ENCODE results near the gene ZNF362.

ZNF362 gene

GRCh38 chr1:33312413-33312749 is 56.1 kb downstream of the ZNF362 start:
- DNase-seq, result no peak
- no CpG with 5 or more reads among the region's 5 CpGs for WGBS (ENCODE audit: extremely low coverage, insufficient coverage, low lambda C conversion rate)
- Histone ChIP-seq H3K23ac (ENCODE audit: low read length) (no peak overlapping the region), H4K5ac (ENCODE audit: low read length) (no peak overlapping the region), H3K4ac (ENCODE audit: low read depth, low read length) (no peak overlapping the region), H3K4me1 (ENCODE audit: control insufficient read depth, low read depth, low read length) (no peaks in the 10 kb centered on the region), H3K56ac (ENCODE audit: low read length) (no peak overlapping the region), H4K8ac (ENCODE audit: low read depth, low read length) (no peak overlapping the region), H3K4me2 (ENCODE audit: low read length) (no peak overlapping the region), H3K9ac (ENCODE audit: low read length) (no peak overlapping the region), H3K27me3 (ENCODE audit: insufficient read depth, low read length, poor library complexity) (no peaks in the 10 kb centered on the region), H3K36me3 (ENCODE audit: control insufficient read depth, insufficient read depth, low read length) (no peaks in the 10 kb centered on the region), H2AK5ac (ENCODE audit: low read length) (no peak overlapping the region), H2BK5ac (ENCODE audit: low read length) (no peak overlapping the region), H2BK15ac (replicated peaks; ENCODE audit: low read depth) (no peak overlapping the region), H2BK120ac (ENCODE audit: low read depth, low read length) (no peak overlapping the region), H3K79me1 (ENCODE audit: low read length) (no peaks in the 10 kb centered on the region), H3K4me3 (ENCODE audit: low read length) (no peak overlapping the region), H3K27ac (ENCODE audit: low read depth, low read length) (no peak overlapping the region), H3K79me2 (ENCODE audit: control insufficient read depth, insufficient read depth, low read length) (no peaks in the 10 kb centered on the region), H3K18ac (ENCODE audit: low read length) (no peak overlapping the region)

GRCh38 chr1:33314416-33314815 is 58.1 kb downstream of the ZNF362 start:
- H3K4ac ChIP-seq (ENCODE audit: low read depth, low read length), result no peak overlapping the region
- H4K5ac ChIP-seq (ENCODE audit: low read length), result no peak overlapping the region
- H3K36me3 ChIP-seq (ENCODE audit: control insufficient read depth, insufficient read depth, low read length), result no peaks in the 10 kb centered on the region
- no peaks in the 10 kb centered on the region for H3K27me3 ChIP-seq (ENCODE audit: insufficient read depth, low read length, poor library complexity)
- no peaks in the 10 kb centered on the region for H3K79me2 ChIP-seq (ENCODE audit: control insufficient read depth, insufficient read depth, low read length)
- no peak overlapping the region for H3K4me2 ChIP-seq (ENCODE audit: low read length)
- H2BK15ac ChIP-seq (replicated peaks; ENCODE audit: low read depth), result no peak overlapping the region
- H3K23ac ChIP-seq (ENCODE audit: low read length), result no peak overlapping the region
- no peak overlapping the region for H3K9ac ChIP-seq (ENCODE audit: low read length)
- H4K8ac ChIP-seq (ENCODE audit: low read depth, low read length), result no peak overlapping the region
- WGBS (ENCODE audit: extremely low coverage, insufficient coverage, low lambda C conversion rate), result no CpG with 5 or more reads among the region's 9 CpGs
- DNase-seq, result no peak
- H2AK5ac ChIP-seq (ENCODE audit: low read length), result no peak overlapping the region
- no peaks in the 10 kb centered on the region for H3K4me1 ChIP-seq (ENCODE audit: control insufficient read depth, low read depth, low read length)
- no peaks in the 10 kb centered on the region for H3K79me1 ChIP-seq (ENCODE audit: low read length)
- no peak overlapping the region for H2BK120ac ChIP-seq (ENCODE audit: low read depth, low read length)
- H3K27ac ChIP-seq (ENCODE audit: low read depth, low read length), result no peak overlapping the region
- no peak overlapping the region for H2BK5ac ChIP-seq (ENCODE audit: low read length)
- no peak overlapping the region for H3K18ac ChIP-seq (ENCODE audit: low read length)
- H3K4me3 ChIP-seq (ENCODE audit: low read length), result no peak overlapping the region
- H3K56ac ChIP-seq (ENCODE audit: low read length), result no peak overlapping the region

- Histone ChIP-seq H3K9ac (ENCODE audit: low read length) (no peak overlapping the region), H3K27ac (ENCODE audit: low read depth, low read length) (no peak overlapping the region), H3K36me3 (ENCODE audit: control insufficient read depth, insufficient read depth, low read length) (no peaks in the 10 kb centered on the region), H3K4ac (ENCODE audit: low read depth, low read length) (no peak overlapping the region), H4K8ac (ENCODE audit: low read depth, low read length) (no peak overlapping the region), H2AK5ac (ENCODE audit: low read length) (no peak overlapping the region), H3K23ac (ENCODE audit: low read length) (no peak overlapping the region), H2BK120ac (ENCODE audit: low read depth, low read length) (no peak overlapping the region), H3K4me3 (ENCODE audit: low read length) (no peak overlapping the region), H3K79me2 (ENCODE audit: control insufficient read depth, insufficient read depth, low read length) (no peaks in the 10 kb centered on the region), H4K5ac (ENCODE audit: low read length) (no peak overlapping the region), H3K56ac (ENCODE audit: low read length) (peak overlapping the region; percentile 7), H2BK5ac (ENCODE audit: low read length) (no peak overlapping the region), H3K18ac (ENCODE audit: low read length) (no peak overlapping the region), H3K4me1 (ENCODE audit: control insufficient read depth, low read depth, low read length) (no peaks in the 10 kb centered on the region), H2BK15ac (replicated peaks; ENCODE audit: low read depth) (no peak overlapping the region), H3K79me1 (ENCODE audit: low read length) (no peaks in the 10 kb centered on the region), H3K27me3 (ENCODE audit: insufficient read depth, low read length, poor library complexity) (no peaks in the 10 kb centered on the region), H3K4me2 (ENCODE audit: low read length) (no peak overlapping the region)
- no peak for DNase-seq
- WGBS (ENCODE audit: extremely low coverage, insufficient coverage, low lambda C conversion rate), result no CpG with 5 or more reads among the region's 2 CpGs
These were observed 60.3 kb downstream of the ZNF362 start for GRCh38 chr1:33316601-33317000.

- Histone ChIP-seq H3K4me3 (ENCODE audit: low read length) (no peak overlapping the region), H3K23ac (ENCODE audit: low read length) (no peak overlapping the region), H4K5ac (ENCODE audit: low read length) (no peak overlapping the region), H3K18ac (ENCODE audit: low read length) (no peak overlapping the region), H2BK15ac (replicated peaks; ENCODE audit: low read depth) (no peak overlapping the region), H2BK120ac (ENCODE audit: low read depth, low read length) (no peak overlapping the region), H3K27me3 (ENCODE audit: insufficient read depth, low read length, poor library complexity) (no peaks in the 10 kb centered on the region), H3K9ac (ENCODE audit: low read length) (no peak overlapping the region), H3K4me2 (ENCODE audit: low read length) (no peak overlapping the region), H3K27ac (ENCODE audit: low read depth, low read length) (no peak overlapping the region), H4K8ac (ENCODE audit: low read depth, low read length) (no peak overlapping the region), H2AK5ac (ENCODE audit: low read length) (no peak overlapping the region), H2BK5ac (ENCODE audit: low read length) (no peak overlapping the region), H3K4me1 (ENCODE audit: control insufficient read depth, low read depth, low read length) (no peaks in the 10 kb centered on the region), H3K4ac (ENCODE audit: low read depth, low read length) (no peak overlapping the region), H3K79me2 (ENCODE audit: control insufficient read depth, insufficient read depth, low read length) (no peaks in the 10 kb centered on the region), H3K36me3 (ENCODE audit: control insufficient read depth, insufficient read depth, low read length) (no peaks in the 10 kb centered on the region), H3K56ac (ENCODE audit: low read length) (no peak overlapping the region), H3K79me1 (ENCODE audit: low read length) (no peaks in the 10 kb centered on the region)
- WGBS (ENCODE audit: extremely low coverage, insufficient coverage, low lambda C conversion rate), result no CpG with 5 or more reads among the region's 1 CpG
- DNase-seq, result no peak
These were observed 61.1 kb downstream of the ZNF362 start for GRCh38 chr1:33317354-33317753.

GRCh38 chr1:33317946-33318345 is 61.7 kb downstream of the ZNF362 start:
- Histone ChIP-seq H3K27me3 (ENCODE audit: insufficient read depth, low read length, poor library complexity) (no peaks in the 10 kb centered on the region), H3K79me2 (ENCODE audit: control insufficient read depth, insufficient read depth, low read length) (no peaks in the 10 kb centered on the region), H3K4me1 (ENCODE audit: control insufficient read depth, low read depth, low read length) (no peaks in the 10 kb centered on the region), H2BK120ac (ENCODE audit: low read depth, low read length) (no peak overlapping the region), H3K9ac (ENCODE audit: low read length) (no peak overlapping the region), H2AK5ac (ENCODE audit: low read length) (no peak overlapping the region), H3K36me3 (ENCODE audit: control insufficient read depth, insufficient read depth, low read length) (no peaks in the 10 kb centered on the region), H3K4ac (ENCODE audit: low read depth, low read length) (no peak overlapping the region), H3K18ac (ENCODE audit: low read length) (no peak overlapping the region), H2BK15ac (replicated peaks; ENCODE audit: low read depth) (no peak overlapping the region), H3K23ac (ENCODE audit: low read length) (no peak overlapping the region), H4K8ac (ENCODE audit: low read depth, low read length) (no peak overlapping the region), H3K27ac (ENCODE audit: low read depth, low read length) (no peak overlapping the region), H3K4me2 (ENCODE audit: low read length) (no peak overlapping the region), H3K79me1 (ENCODE audit: low read length) (no peaks in the 10 kb centered on the region), H4K5ac (ENCODE audit: low read length) (no peak overlapping the region), H3K4me3 (ENCODE audit: low read length) (no peak overlapping the region), H3K56ac (ENCODE audit: low read length) (no peak overlapping the region), H2BK5ac (ENCODE audit: low read length) (no peak overlapping the region)
- no peak for DNase-seq
- WGBS (ENCODE audit: extremely low coverage, insufficient coverage, low lambda C conversion rate), result no CpG with 5 or more reads among the region's 6 CpGs

- no peak overlapping the region for H3K4me2 ChIP-seq (ENCODE audit: low read length)
- no peaks in the 10 kb centered on the region for H3K79me1 ChIP-seq (ENCODE audit: low read length)
- H3K79me2 ChIP-seq (ENCODE audit: control insufficient read depth, insufficient read depth, low read length), result no peaks in the 10 kb centered on the region
- H2BK15ac ChIP-seq (replicated peaks; ENCODE audit: low read depth), result no peak overlapping the region
- no peaks in the 10 kb centered on the region for H3K4me1 ChIP-seq (ENCODE audit: control insufficient read depth, low read depth, low read length)
- H3K18ac ChIP-seq (ENCODE audit: low read length), result no peak overlapping the region
- H3K4ac ChIP-seq (ENCODE audit: low read depth, low read length), result no peak overlapping the region
- H3K27me3 ChIP-seq (ENCODE audit: insufficient read depth, low read length, poor library complexity), result no peaks in the 10 kb centered on the region
- no peak overlapping the region for H3K4me3 ChIP-seq (ENCODE audit: low read length)
- no peak overlapping the region for H2AK5ac ChIP-seq (ENCODE audit: low read length)
- no CpG with 5 or more reads among the region's 9 CpGs for WGBS (ENCODE audit: extremely low coverage, insufficient coverage, low lambda C conversion rate)
- H3K23ac ChIP-seq (ENCODE audit: low read length), result no peak overlapping the region
- H3K27ac ChIP-seq (ENCODE audit: low read depth, low read length), result no peak overlapping the region
- no peaks in the 10 kb centered on the region for H3K36me3 ChIP-seq (ENCODE audit: control insufficient read depth, insufficient read depth, low read length)
- no peak overlapping the region for H2BK5ac ChIP-seq (ENCODE audit: low read length)
- no peak overlapping the region for H4K5ac ChIP-seq (ENCODE audit: low read length)
- H3K9ac ChIP-seq (ENCODE audit: low read length), result no peak overlapping the region
- H3K56ac ChIP-seq (ENCODE audit: low read length), result no peak overlapping the region
- no peak overlapping the region for H4K8ac ChIP-seq (ENCODE audit: low read depth, low read length)
- H2BK120ac ChIP-seq (ENCODE audit: low read depth, low read length), result no peak overlapping the region
- DNase-seq, result no peak
These were observed 63.1 kb downstream of the ZNF362 start for GRCh38 chr1:33319186-33319948.
